ENCODE results near the gene TSFM.

Gene TSFM

DNA sequence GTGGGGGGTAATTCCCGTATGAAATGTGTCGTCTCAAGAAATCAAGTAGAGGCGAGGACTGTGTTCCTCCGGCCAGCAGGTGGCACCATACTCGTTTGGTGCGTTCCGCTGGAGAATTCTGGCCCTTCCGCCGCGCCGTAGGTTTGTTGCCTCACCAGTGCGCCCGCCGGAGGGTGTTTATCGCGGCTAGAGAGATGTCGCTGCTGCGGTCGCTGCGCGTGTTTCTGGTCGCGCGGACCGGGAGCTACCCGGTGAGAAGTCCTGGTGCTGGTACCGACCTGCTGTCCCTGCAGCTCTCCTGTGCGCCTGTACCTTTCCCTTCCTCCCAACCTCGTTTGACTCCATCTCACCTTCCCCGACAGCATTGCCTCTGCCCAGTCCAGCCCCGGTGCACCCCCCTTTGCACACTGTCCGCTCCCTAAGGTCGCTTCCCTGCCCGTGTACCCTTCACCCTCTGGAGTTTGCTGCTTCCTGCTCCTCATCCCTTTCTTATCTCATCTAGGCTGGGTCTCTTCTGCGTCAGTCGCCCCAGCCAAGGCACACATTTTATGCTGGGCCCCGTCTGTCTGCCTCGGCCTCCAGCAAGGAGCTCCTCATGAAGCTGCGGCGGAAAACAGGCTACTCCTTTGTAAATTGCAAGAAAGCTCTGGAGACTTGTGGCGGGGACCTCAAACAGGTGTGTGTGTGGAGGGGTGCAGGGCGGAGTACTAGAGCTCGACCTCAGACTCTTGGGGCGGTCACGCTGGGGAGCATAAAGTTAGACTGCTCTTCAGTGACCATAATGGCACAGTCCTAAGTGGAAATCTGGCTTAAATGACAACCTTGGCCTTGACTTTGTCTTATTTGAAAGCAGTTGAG, at the start of gene TSFM:
Gene TSFM (plus strand): TSS at position 180 of the 858 bp plus-strand sequence. CDS start 15 bp downstream, at position 195.
- FAIRE-seq, result no peak

DNA sequence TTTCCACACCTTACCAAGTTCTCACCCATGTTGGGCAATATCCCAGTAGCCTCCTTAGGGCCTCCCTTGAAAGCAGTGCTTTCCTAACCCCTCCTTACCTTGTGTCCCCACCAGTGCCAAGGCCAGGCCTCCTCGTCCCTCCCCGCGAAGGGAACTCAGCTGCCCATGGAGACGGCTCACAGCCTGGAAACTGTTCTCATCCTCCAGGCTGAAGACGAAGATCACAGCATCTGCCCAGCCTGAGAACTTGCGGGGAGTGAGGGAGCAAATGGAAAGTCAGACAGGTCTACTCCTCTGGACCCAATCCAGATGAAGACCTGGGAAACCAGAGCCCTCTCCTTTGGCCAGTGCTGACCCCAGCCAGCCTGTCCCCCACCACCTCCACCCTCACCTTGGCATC, 48.7 kb upstream of the TSFM start:
- no peak for FAIRE-seq

DNA sequence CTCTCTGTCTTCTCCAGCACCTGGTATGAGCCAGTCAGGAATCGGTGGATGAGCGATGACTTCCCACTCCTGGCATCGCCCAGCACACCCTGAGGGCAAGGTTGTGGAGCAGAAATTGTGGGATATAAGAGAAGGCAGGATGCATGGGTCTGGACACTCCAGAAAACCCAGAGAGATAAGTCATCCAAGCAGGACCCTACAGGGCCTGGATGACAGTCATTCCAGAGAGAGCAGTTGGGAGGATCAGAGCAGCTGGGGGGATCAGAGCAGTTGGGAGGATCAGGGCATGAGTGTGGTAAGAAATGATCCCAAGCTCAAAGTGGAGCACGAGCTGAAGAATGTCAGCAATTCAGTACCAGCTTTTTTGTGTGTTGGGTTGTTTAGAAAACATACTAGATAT, 48.0 kb upstream of the TSFM start:
- no peak for FAIRE-seq

DNA sequence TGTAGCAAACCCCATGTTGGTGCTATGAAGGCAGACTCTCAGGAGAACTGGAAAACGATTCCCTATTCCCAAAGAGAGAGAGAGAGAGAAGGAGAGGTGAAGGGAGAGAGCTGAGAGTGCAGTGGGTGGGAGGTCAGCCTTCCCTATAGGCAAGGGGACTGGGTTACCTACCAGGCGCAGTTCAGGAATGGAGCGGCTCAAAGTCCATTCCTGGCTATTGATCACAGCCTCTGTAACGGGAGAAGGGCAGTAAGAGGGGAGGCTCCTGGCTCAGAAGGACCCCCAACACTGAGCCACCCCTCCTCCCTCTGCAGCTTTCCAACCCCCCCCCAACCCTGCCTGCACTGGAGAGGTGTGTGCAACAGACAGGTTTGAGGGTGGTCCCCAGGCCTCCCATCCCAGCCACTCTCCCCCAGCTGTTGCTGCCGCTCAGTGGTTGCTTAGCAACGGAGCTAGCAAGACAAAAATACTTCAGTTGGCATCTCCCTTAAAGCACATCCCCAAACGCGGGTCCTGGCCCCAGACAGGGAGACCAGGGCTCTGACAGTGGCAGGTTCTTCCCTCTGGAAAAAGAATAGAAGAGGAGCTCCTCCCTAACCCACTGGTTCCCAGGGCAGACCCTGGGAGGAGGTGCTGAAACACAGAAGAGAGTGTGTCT, 47.3 kb upstream of the TSFM start:
- FAIRE-seq, result no peak

DNA sequence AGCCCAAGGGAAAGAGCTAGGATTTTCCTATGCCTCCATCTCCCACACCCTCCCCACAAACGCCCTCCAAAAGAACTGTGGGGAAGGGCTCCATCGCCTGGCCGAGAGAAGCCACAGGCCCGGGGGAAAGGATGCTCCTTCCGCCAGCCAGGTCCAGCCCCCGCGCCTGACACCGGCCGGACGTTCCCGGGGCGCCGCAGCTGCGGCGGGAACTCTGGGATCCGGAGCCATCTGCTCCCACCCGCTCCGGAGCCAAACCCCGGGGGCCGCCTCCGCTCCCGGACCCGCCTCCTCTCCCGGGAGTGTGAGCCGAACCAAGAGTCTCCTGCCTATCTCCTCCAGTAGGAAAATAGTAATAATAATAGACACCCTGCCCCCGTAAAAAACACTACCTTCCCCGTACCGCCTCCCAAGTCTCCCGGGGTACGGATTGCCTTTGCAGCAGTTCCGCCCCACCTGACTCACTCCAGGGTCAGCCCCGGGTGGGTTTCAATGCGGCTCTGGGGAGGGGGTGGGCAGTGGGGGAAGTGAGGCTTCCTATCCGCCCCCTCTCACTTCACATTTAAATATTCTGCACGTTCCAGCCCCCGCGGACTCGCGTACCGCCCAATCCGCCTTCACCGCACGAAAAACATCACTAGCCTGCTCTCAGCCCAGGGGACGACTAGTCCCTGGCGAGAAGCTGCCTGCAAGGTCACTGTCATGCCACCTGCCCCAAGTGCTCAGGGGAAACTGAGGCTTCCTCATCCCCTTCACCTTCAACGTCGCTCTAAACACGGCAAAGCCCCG, 46.4 kb upstream of the TSFM start:
- no peak for FAIRE-seq

DNA sequence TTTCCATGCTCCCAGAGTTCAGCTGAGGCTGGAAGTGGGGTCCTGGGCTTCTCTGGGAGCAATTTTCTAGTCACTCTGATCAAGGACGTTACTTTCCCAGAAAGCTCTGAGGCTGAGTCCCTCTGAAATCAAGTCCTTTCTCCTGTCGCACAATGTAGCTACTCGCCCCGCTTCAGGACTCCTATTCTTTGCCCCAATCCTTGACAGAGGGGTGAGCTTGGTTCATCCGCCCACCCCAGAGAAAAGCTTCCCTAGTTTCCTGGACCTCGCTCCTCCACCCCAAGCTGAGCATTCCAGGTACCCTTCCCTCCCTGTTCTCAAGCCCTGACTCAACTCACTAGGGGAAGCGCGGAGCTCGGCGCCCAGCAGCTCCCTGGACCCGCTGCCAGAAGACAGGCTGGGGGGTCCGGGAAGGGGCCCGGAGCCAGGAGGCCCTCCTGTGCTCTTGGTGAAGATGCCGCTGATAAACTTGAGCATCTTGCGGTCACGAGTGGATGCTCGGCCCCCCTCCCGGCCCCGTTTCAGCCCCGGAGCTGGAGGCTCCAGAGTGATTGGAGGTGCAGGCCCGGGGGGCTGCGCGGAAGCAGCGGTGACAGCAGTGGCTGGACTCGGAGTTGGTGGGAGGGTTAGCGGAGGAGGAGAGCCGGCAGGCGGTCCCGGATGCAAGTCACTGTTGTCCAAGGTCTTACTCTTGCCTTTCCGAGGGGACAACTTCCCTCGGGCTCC, 45.7 kb upstream of the TSFM start:
- no peak for FAIRE-seq

DNA sequence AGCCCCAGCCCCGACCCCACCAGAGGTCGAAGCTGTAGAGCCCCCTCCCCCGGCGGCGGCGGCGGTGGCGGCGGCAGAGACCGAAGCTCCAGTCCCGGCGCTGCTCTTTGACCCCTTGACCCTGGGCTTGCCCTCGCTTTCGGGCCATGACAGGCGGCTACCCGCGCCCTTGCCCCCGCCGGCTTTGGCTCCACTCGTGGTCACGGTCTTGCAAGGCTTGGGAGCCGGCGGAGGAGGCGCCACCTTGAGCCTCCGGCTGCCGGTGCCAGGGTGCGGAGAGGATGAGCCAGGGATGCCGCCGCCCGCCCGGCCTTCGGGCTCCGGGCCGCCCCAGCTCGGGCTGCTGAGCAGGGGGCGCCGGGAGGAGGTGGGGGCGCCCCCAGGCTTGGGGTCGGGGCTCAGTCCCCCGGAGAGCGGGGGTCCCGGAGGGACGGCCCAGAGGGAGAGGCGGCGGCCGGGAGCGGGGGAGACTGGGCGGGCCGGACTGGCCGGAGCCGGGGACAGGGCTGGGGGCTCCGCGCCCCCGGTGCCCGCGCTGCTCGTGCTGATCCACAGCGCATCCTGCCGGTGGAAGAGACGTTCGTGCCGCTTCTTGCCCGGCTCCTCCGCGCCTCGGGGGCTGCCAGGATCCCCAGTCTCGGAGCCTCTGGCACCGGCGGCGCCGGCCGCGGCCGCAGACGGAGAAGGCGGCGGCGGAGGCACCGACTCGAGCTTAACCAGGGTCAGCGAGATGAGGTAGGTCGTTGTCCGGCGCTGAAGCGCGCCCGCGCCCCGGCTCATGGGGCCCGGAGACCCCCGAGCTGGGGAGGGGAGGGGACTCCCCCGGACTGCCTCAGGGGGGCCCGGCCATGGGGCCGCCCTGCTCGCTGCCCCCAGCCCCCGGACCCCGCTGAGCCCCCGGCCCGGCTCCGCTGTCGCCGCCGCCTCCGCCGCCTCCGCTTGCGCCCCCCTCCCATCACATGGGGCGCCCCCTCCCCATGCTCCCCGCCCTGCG, 44.8 kb upstream of the TSFM start:
- FAIRE-seq, result no peak

DNA sequence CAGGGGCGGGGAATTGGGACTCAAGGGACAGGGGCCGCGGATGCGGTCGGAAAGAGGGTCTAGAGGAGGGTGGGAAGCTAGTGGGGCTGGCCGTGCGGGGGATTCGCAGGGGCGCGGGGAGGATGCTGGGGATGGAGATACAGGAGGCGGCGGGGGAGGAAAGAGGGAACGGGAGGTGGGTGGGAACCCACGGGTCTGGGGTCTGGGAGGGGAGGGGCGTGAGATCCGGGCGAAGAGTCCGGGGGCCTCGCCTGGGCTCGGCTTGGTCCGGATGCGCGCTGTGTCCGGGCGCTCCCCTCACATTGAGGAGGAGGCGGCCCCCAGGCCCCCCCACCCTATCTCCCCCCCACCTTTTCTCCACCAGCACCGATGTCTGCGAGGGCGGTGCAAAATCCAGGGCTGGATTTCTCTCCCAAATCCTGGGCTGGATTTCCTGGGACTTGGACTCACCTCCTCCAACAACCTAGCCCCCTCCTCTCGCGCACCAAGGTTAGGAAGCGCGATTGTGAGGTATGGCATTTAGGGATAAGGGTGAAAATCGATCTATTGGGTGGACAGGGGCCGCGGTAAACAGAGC, 43.8 kb upstream of the TSFM start, which contains the start of gene AGAP2:
Gene AGAP2 (minus strand): TSS at position 82 of the 577 bp plus-strand sequence. CDS start 496 bp downstream, outside the sequence.
- FAIRE-seq, result no peak

DNA sequence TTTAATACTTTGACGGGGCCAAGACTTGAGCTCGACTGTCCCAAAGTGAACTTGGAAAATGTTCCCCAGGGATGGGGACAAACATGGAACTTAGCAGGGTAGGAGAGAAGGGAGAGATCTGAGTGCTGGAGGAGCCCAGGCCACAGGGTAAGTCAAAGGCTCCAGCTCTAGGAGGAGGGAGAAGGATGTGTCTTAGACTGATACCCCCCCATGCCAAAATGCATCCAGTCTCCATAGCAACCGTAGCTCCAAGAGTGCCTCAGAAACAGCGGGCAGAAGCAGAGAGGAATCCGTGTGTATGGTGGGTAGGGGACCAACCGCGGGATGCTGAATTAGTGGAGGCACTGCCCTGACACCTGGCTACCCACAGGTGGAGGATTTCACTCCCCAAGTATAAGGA, 43.2 kb upstream of the TSFM start:
- FAIRE-seq, result no peak

DNA sequence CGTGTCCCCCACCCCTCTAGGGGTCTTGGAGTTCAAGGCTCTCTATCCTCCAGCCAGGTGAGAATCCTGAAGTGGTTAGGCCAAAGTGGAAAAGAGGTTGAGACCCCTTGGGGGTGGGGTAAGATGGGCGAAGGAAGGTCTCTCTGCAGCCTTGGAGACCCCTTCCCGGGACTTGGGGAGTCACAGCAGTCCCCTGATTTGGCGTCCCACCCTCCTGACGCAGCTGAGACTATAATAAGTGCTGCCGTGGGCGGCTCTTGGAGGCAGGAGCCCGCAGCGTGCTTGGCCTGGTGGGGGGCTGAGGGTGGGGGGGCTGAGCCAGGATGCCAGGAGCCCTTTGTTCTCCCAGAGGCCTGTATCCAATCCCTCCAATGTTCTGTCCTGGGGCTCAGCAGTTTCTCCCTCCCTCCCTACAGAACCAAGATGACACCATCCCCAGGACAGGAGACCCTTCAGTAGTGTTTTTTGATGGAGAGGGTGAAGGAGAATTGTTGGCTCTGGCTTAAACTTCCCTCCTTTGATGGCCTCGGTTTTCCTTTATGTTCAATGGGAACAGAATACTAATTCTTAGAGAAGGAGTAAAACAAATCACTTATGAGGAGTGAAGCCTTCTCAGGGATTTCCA, 42.6 kb upstream of the TSFM start:
- no peak for FAIRE-seq

DNA sequence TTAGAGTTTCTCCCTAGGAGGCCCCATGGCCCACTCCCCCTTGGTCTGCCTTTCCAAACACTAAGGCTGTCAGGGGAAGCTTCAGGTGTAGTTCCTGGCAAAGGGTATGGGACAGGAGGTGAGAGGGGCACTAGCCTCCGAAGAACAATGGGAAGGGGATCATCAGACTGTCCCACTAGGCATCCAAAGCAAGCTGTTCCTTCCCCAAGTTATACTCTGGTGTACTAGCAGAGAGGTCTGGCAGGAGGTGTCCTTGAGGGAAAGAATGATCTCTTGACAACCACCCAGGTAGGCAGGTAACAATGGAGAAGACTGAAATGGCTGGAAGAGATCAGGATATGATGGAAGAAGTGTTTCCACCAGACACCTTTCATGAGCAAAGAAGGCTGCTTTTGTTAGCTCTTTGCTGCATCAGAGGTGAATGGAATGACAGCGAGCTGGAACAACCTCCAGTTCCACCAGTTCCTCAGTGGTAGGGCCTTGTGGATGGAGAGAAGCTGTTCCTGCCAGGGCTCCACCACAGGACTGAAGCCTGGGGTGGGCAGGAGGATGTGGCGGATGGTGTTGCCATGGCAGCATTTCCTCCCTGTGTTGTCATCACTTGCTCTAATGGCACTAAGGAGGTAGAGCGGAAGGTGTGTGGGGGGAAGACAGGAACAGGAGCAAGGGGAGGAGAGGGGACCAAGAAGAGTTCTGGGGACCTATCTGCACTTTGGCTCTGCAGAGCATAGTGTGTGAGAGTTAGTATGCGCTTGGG, 41.8 kb upstream of the TSFM start:
- no peak for FAIRE-seq

DNA sequence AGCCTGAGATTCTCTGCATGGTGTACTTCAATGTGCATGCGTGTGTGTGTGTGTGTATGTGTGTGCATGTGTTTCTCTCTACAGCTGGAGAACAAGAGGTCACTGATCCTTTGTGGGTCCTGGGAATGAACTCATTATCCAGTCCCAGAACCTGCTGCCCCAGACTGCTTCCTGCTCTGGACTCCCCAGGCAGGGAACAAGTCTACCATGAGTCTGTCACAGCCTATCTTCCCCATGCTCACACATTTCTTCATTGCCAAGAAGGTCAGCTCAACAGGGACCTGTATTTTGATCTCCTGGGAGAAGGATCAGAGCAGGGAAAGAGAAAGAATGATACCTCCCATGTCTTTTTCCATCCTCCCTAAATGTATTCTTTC, 41.2 kb upstream of the TSFM start:
- FAIRE-seq, result no peak

DNA sequence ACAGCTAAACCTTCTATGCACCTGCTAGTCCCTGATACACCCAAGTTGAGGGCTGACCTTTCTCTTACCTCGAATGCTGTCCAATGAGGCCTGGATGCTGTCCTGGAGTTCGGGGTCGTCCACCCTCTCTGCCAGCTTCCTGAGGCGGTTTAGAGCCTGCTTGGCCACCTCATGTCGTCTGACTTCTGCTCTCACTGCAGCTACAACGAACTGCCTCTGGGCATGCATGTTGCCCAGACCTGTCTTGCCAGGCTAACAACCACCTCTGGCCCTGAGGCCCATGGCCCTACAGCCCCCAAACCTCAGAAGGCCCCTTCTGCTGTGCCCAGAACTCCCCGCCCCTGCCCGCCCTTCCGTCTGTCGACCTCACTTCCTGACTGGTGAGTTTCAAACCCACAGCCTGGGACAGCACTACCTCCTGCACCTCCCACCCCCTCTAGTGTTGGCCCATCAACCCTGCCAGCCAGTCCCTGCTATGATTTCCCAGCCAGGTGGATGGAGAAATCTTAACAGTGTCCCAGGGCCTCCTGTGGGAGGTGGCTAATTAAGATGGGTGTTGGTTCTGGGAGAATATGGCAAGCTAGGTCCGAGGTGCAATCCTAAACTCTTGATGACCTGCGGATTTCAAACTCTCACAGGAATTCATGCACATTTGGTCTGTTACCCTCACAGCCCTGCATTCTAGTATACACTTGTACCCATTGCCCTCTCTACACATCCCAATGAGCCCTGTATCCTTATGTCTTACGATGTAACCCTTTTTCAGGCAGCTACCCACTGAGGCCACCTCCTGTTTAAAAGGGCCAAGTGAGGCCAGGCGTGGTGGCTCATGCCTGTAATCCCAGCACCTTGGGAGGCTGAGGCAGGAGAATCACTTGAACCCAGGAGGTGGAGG, 40.5 kb upstream of the TSFM start:
- no peak for FAIRE-seq

DNA sequence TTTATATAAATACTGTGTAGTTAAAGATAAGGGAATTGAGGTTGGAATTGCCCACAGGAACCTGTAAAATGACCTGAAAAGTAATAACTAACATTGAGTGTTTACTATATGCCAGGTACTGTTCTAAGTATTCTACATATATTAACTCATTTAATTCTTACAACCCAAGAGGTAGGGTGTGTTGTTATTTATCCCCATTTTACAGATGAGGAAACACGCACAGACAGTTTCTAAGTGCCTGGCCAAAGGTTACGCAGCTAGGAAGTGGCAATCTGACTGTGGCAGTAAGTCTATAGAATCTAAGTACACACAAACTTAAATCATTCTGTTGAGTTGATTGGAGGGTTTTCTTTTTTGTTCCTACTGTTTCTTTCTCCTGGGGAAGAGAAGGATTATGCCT, 38.8 kb upstream of the TSFM start:
- FAIRE-seq, result no peak

DNA sequence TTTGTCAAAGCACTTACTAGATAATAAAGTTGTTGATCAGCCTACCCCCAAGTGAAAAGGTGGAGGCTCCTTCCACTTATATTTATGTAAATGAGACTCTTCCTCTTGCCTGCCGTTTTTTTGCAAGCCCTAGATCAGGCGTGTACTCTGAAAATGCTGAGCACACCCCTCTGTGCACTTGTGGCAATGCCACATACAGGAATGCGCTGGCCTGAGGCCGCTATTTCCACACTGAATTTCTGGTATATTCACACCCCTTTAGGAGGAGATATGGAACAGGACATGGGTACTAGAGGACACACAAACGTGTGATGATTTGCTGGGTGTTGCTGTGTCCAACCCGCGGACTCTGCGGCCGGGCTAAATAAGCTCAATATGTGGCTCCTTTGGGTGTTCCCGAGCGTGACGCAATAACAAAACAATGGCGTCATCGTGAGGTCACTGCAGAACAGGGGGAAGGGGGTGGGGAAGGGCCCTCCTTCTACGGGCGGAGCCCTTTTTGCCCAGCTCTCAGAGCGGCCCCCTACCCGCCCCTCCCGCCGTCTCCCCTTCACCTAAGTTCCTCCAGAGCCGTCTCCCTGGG, 38.3 kb upstream of the TSFM start:
- no peak for FAIRE-seq

DNA sequence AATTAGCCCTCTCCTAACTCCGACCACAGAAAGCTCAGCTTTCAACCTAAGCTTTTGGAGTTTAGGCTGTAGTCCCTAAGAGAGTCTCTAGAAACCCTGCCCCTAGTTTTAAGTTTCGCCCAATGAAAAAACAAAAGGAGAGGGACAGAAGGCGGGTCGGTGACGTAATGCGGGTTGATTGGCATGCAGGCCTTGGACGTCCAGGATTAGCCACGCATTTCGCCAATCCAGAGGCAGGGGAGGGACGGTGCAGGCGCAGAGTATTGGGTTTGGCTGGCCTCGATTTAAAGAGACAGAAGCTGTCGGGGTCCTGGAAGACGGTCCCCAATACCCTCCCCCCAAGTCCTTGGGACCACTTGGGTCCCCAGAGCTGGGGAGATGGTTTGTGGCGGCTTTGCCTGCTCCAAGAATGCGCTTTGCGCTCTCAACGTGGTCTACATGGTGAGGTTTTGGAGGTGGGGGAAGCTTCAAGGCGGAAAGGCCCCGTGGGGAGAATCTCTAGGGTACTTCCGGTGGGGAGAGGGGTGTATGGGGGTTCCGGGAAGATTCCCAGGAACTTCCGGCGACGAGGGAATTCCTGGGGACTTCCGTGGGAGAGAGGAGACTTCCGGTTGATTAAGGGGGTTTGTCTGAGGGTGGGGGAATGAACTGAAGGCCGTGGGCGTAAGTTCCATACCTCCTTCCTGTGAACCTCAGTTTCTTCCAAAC, 37.7 kb upstream of the TSFM start, which contains the start of gene TSPAN31:
Gene TSPAN31 (plus strand): TSS at position 263 of the 708 bp plus-strand sequence. CDS start 116 bp downstream, at position 379.
- no peak for FAIRE-seq

DNA sequence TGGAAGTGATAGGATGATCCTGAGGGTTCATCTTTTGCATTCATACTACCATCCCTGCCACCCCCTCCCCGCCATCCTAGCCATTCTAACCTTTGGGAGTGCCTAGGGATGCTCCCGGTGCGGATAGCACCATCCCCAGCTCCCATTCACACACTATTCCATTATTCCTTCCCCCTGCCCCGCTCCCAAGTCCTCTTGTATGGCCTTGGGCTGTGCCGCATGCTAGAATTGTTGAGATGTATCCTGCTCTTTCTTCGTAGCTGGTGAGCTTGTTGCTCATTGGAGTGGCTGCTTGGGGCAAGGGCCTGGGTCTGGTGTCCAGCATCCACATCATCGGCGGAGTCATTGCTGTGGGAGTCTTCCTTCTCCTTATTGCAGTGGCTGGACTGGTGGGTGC, 37.1 kb upstream of the TSFM start:
- FAIRE-seq, result no peak

Data from colon (tissue), 2 donors.